ENCODE results near the gene S100A7A. TPM values are rescaled to one million over a fixed set of nuclear protein-coding genes. Genes with fewer than 3 reads are reported as not detected.

Gene S100A7A
- total and polyA plus RNA-seq, 2 of the 13 experiments (the other 11 are each of a cell fraction or from before 2014, with no cell fraction given), result not detected

- no peak overlapping the region for H3K4me3 ChIP-seq (replicated peaks in 1 of 3; ENCODE audit: insufficient read depth in 1 of 3, low read depth in 2 of 3, low read length in 3 of 3)
- BruUV-seq (replicated peaks), result no TSS peak
- no peak overlapping the region for H3K9ac ChIP-seq (ENCODE audit: insufficient read depth, low read depth, low read length)
- no peaks in the 10 kb centered on the region; a peak in 2 of 5 replicates for H3K27me3 ChIP-seq (ENCODE audit: control insufficient read depth in 1 of 2, insufficient read depth in 2 of 2, low read length in 2 of 2)
- no peak for TF ChIP-seq TFAP4 (IDR thresholded peaks at IDR 0.05; ENCODE audit: borderline replicate concordance, low read depth)
- TF ChIP-seq ERF (CRISPR knock-in tag; IDR thresholded peaks at IDR 0.05), result no peak
- no peak for TF ChIP-seq ZMYM2 (CRISPR knock-in tag; IDR thresholded peaks at IDR 0.05)
- H3K27ac ChIP-seq (ENCODE audit: extremely low read length, insufficient read depth, low read length), result no peak overlapping the region
- ChIA-PET CTCF (ENCODE audit: low intra/inter-chr PET ratio, low total read pairs) (no interaction called here), POLR2A (no interaction called here)
- no peak for DNase-seq (ENCODE audit: low spot score)
- H2AFZ ChIP-seq (ENCODE audit: low read length), result no peak overlapping the region
- 35% methylated on average over 4 of the region's 4 CpGs for WGBS (ENCODE audit: low lambda C conversion rate)
- no peaks in the 10 kb centered on the region for H3K4me1 ChIP-seq (ENCODE audit: insufficient read depth, low read length)
- no peak for FAIRE-seq
- H3K79me2 ChIP-seq (ENCODE audit: insufficient read depth, low read length), result no peaks in the 10 kb centered on the region
- no peak for ATAC-seq
- H3K4me2 ChIP-seq (ENCODE audit: low read depth, low read length), result no peak overlapping the region
- intact Hi-C loops (cut with micrococcal nuclease; ENCODE audit: unreplicated experiment), result no loop called here
- in situ Hi-C loops (cut with HindIII; ENCODE audit: extremely low pct_ligation_motif_present, low pct_unique_long_range_greater_than_20kb), result no loop called here
- H3K36me3 ChIP-seq (replicated peaks in 1 of 2; ENCODE audit: control insufficient read depth in 1 of 2, insufficient read depth in 2 of 2, low read length in 2 of 2), result no peaks in the 10 kb centered on the region
- no peaks in the 10 kb centered on the region for H3K9me3 ChIP-seq (ENCODE audit: low read length)
- no peaks in the 10 kb centered on the region for H4K20me1 ChIP-seq (ENCODE audit: insufficient read depth, low read length)
Observed at GRCh38 chr1:153387001-153387400, 29.3 kb upstream of the S100A7A start.

GRCh38 chr1:153387785-153388184, 28.5 kb upstream of the S100A7A start:
- FAIRE-seq, result no peak
- WGBS (ENCODE audit: low lambda C conversion rate), result 8% methylated on average over 4 of the region's 4 CpGs
- no peak for DNase-seq (ENCODE audit: low spot score)
- no TSS peak for BruUV-seq (replicated peaks)
- Histone ChIP-seq H3K27me3 (ENCODE audit: control insufficient read depth in 1 of 2, insufficient read depth in 2 of 2, low read length in 2 of 2) (no peaks in the 10 kb centered on the region; a peak in 2 of 5 replicates), H3K4me2 (ENCODE audit: low read depth, low read length) (no peak overlapping the region), H3K36me3 (replicated peaks in 1 of 2; ENCODE audit: control insufficient read depth in 1 of 2, insufficient read depth in 2 of 2, low read length in 2 of 2) (no peaks in the 10 kb centered on the region), H3K79me2 (ENCODE audit: insufficient read depth, low read length) (no peaks in the 10 kb centered on the region), H3K4me3 (replicated peaks in 1 of 3; ENCODE audit: insufficient read depth in 1 of 3, low read depth in 2 of 3, low read length in 3 of 3) (no peak overlapping the region), H3K9me3 (ENCODE audit: low read length) (no peaks in the 10 kb centered on the region), H4K20me1 (ENCODE audit: insufficient read depth, low read length) (no peaks in the 10 kb centered on the region), H2AFZ (ENCODE audit: low read length) (no peak overlapping the region), H3K9ac (ENCODE audit: insufficient read depth, low read depth, low read length) (no peak overlapping the region), H3K27ac (ENCODE audit: extremely low read length, insufficient read depth, low read length) (no peak overlapping the region), H3K4me1 (ENCODE audit: insufficient read depth, low read length) (no peaks in the 10 kb centered on the region)
- in situ Hi-C loops (cut with HindIII; ENCODE audit: extremely low pct_ligation_motif_present, low pct_unique_long_range_greater_than_20kb), result no loop called here
- no peak for ATAC-seq
- ChIA-PET CTCF (ENCODE audit: low intra/inter-chr PET ratio, low total read pairs) (no interaction called here), POLR2A (no interaction called here)
- no peak for TF ChIP-seq ADNP (CRISPR knock-in tag; IDR thresholded peaks at IDR 0.05)
- no peak for TF ChIP-seq FOXC1 (CRISPR knock-in tag; IDR thresholded peaks at IDR 0.05; ENCODE audit: borderline replicate concordance)
- intact Hi-C loops (cut with micrococcal nuclease; ENCODE audit: unreplicated experiment), result no loop called here
